SK-N-SH (cell line): Measurements from ENCODE around the gene CEP44.

ENCODE experiments used
- CTCF ChIP-seq: fragments of 200-600 bp; sonication (generic); IDR thresholded peaks from 2 replicates; pipeline ENCODE4 v1.6.1; 2017; ENCODE audit warnings: antibody characterized with exemption, mild to moderate bottlenecking, moderate library complexity
- ELF1 ChIP-seq: IDR thresholded peaks from 2 replicates; pipeline ENCODE4 v1.4.0; 2012
- RCOR1 ChIP-seq: fragments of 150-350 bp; IDR thresholded peaks from 2 replicates; pipeline ENCODE4 v1.6.1; 2017; ENCODE audit warnings: antibody characterized with exemption, low read length
- REST ChIP-seq: IDR thresholded peaks from 2 replicates; pipeline ENCODE4 v1.6.1; 2012; ENCODE audit warnings: mild to moderate bottlenecking, low read depth, low read length, moderate library complexity
- RFX5 ChIP-seq: IDR thresholded peaks from 2 replicates; pipeline ENCODE4 v1.6.1; 2012; ENCODE audit warnings: mild to moderate bottlenecking, improper control_type of control experiment, low read length
- SIN3A ChIP-seq: IDR thresholded peaks from 2 replicates; pipeline ENCODE4 v1.6.1; 2012; ENCODE audit warnings: low read depth, mild to moderate bottlenecking, low read length, moderate library complexity, borderline replicate concordance
- SMC3 ChIP-seq: IDR thresholded peaks from 2 replicates; pipeline ENCODE4 v1.6.1; 2012; ENCODE audit warnings: low read depth, low read length, improper control_type of control experiment
- TAF1 ChIP-seq: IDR thresholded peaks from 2 replicates; pipeline ENCODE4 v1.6.1; 2012; ENCODE audit warnings: low read depth, mild to moderate bottlenecking, low read length, moderate library complexity, borderline replicate concordance
- TCF12 ChIP-seq: IDR thresholded peaks from 2 replicates; pipeline ENCODE4 v1.4.0; 2012
- TF ChIP-seq, protein P1 (sequence below): IDR thresholded peaks from 2 replicates; pipeline ENCODE4; 2012

DNA sequence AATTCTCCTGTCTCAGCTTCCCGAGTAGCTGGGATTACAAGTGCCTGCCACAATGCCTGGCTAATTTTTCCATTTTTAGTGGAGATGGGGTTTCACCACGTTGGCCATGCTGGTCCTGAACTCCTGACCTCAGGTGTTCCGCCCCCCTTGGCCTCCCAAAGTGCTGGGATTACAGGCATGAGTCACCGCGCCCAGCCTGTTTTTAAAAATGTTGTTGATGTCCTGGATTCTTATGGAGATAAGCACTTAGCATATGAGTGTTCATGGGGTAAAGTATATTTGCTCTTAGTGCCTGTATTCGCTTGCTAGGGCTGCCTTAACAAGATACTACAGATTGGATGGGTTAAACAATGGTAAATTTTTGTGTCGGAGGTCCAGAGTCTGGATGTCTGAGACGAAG lies 91.7 kb downstream of the CEP44 start:
- TF ChIP-seq CTCF (no peak), TCF12 (no peak), RCOR1 (no peak), SMC3 (no peak), SIN3A (no peak), RFX5 (no peak), ELF1 (no peak), REST (no peak), TAF1 (no peak)
- TF ChIP-seq, protein P1, sequence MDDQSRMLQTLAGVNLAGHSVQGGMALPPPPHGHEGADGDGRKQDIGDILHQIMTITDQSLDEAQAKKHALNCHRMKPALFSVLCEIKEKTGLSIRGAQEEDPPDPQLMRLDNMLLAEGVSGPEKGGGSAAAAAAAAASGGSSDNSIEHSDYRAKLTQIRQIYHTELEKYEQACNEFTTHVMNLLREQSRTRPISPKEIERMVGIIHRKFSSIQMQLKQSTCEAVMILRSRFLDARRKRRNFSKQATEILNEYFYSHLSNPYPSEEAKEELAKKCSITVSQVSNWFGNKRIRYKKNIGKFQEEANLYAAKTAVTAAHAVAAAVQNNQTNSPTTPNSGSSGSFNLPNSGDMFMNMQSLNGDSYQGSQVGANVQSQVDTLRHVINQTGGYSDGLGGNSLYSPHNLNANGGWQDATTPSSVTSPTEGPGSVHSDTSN, result no peak
